ENCODE data around the gene VAPA. TPM values are rescaled to one million over a fixed set of nuclear protein-coding genes. Genes with fewer than 3 reads are reported as not detected.

The VAPA gene
- total RNA-seq, 1 donor = 288 TPM

GRCh38 chr18:9931678-9932077, 17.9 kb downstream of the VAPA start:
- no peak for TF ChIP-seq CTCF (IDR thresholded peaks at IDR 0.05; ENCODE audit: insufficient read depth, low read depth, low read length)
- H3K4me3 ChIP-seq (ENCODE audit: low read depth, low read length) = no peak overlapping the region
- DNase-seq (ENCODE audit: low read depth) = no peak

- no peak for DNase-seq (ENCODE audit: low read depth)
- H3K4me3 ChIP-seq (ENCODE audit: low read depth, low read length) = no peak overlapping the region
- no peak for TF ChIP-seq CTCF (IDR thresholded peaks at IDR 0.05; ENCODE audit: insufficient read depth, low read depth, low read length)
Observed at GRCh38 chr18:9933865-9934264, 20.0 kb downstream of the VAPA start.

- TF ChIP-seq CTCF (IDR thresholded peaks at IDR 0.05; ENCODE audit: insufficient read depth, low read depth, low read length) = no peak
- DNase-seq (ENCODE audit: low read depth) = no peak
- no peak overlapping the region for H3K4me3 ChIP-seq (ENCODE audit: low read depth, low read length)
Observed at GRCh38 chr18:9934274-9934673, 20.5 kb downstream of the VAPA start.

- TF ChIP-seq CTCF (IDR thresholded peaks at IDR 0.05; ENCODE audit: insufficient read depth, low read depth, low read length) = no peak
- H3K4me3 ChIP-seq (ENCODE audit: low read depth, low read length) = no peak overlapping the region
- DNase-seq (ENCODE audit: low read depth) = no peak
Observed at GRCh38 chr18:9941103-9941502, 27.3 kb downstream of the VAPA start.

- no peak for DNase-seq (ENCODE audit: low read depth)
- no peak overlapping the region for H3K4me3 ChIP-seq (ENCODE audit: low read depth, low read length)
- no peak for TF ChIP-seq CTCF (IDR thresholded peaks at IDR 0.05; ENCODE audit: insufficient read depth, low read depth, low read length)
Observed at GRCh38 chr18:9941660-9942059, 27.8 kb downstream of the VAPA start.

- no peak for TF ChIP-seq CTCF (IDR thresholded peaks at IDR 0.05; ENCODE audit: insufficient read depth, low read depth, low read length)
- no peak overlapping the region for H3K4me3 ChIP-seq (ENCODE audit: low read depth, low read length)
- DNase-seq (ENCODE audit: low read depth) = no peak
Observed at GRCh38 chr18:9943311-9943710, 29.5 kb downstream of the VAPA start.

- DNase-seq (ENCODE audit: low read depth) = no peak
- H3K4me3 ChIP-seq (ENCODE audit: low read depth, low read length) = no peak overlapping the region
- TF ChIP-seq CTCF (IDR thresholded peaks at IDR 0.05; ENCODE audit: insufficient read depth, low read depth, low read length) = no peak
Observed at GRCh38 chr18:9944805-9945204, 31.0 kb downstream of the VAPA start.
